Measurements from ENCODE around the gene MACROD1.

Gene MACROD1

DNA sequence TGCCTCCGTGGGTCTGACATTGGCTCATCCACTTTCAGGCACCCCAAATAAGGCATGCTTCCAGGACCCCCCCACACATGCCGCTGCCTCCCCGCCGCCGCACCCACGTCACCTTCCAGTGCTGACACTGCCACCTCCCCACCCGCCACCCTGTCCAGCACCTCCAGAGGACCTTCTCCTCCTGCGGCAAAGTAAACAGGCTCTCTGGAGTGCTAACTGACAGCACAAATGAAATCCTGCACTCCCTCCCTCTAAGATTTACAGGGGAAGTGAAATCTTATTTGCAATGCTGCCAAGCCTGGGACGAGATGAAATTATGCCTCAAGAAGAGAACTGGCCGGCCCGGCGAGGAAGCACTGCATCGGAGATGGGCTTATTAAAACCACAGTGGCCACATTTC lies 35.3 kb downstream of the MACROD1 start:
- no peak for DNase-seq (ENCODE audit: low read depth)

DNA sequence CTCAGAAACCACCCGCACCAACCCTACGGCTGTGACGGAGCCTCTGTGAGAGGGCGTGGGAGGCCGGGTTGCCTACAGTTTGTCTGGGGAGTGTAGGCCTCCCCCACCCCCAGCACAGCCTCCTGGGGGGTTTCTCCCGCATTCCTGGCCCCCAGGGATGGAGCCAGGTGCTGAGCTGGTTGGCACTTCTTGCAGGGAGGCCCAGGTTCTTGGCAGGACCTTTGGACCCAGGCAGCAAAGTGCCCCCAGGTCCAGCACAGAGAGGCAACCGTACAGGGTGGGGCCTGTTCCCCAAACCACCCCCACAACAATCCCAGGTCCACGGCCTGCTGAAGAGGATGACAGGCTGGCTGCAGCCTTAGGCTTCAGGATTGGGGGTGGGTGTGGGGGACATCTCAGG lies 36.5 kb downstream of the MACROD1 start:
- no peak for DNase-seq (ENCODE audit: low read depth)

DNA sequence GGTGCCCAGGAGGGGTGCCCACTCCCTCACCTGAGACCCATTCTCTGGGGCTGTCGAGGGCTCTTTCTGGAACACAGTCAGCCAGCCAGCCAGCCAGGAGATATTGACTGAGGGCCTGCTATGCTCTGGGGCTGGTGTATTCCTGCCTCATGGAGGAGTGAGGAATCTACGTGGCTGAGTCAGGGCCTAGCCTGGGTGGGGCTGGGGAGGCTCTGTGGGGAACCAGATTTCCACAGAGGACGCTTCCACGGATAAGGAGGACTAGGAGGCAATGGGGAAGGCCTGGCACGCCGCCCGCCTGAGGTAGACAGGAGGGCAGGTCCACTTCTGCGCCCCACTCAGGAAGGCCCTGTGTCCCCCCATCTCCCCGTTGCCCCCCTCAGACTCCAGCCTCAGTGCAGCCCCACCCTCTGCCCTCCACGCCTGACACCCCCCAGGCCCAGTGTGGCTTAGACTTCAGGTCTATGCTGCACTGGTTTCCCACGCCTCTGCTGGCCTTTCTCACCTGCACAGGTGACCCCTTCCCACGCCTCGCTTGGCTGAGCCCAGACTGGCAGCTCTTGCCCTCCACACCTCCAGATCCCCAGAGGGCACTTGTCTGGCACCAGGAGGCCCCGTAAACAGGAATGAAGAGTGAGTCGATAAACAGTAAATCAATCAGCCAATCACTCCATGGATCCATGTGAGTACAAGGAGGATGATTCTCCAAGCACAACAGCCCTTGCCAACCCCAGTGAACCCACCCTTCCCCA lies 37.5 kb downstream of the MACROD1 start:
- no peak for DNase-seq (ENCODE audit: low read depth)

DNA sequence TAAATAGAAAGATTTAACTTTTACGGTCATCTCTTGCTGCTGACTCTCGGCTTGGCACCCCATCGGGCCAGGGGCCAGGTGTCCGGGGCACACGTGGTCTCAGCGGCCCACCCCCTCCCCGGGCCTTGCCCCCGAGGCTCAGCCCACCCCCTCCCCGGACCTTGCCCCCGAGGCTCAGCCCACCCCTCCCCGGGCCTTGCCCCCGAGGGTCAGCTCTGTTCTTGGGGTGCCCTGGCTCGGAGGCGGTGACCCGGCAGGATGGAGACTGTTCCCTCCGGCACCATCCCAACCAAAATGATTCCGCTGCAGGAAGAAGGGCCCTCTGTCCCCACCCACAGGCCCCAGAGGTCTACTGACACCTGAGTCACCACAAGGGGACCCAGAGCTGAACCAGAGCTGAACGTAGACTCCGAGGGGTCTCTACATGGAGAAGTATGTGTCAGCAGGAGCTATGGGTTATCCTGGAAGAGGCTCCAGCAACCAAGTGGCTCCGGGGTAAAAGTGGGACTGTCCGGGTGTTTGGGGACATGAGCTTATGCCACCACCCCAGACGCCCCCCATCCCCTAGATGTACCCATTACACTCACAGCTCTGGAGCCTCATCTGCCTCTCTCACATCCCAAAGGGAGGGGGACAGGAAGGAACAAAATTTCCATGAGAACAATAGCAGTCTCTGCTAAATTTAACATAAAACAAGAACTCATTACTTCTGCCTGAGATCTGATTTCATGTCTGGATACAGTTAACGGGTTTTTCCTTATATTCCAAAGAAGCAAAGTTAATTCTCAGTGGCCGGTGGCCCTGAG lies 38.4 kb downstream of the MACROD1 start:
- no peak for DNase-seq (ENCODE audit: low read depth)

DNA sequence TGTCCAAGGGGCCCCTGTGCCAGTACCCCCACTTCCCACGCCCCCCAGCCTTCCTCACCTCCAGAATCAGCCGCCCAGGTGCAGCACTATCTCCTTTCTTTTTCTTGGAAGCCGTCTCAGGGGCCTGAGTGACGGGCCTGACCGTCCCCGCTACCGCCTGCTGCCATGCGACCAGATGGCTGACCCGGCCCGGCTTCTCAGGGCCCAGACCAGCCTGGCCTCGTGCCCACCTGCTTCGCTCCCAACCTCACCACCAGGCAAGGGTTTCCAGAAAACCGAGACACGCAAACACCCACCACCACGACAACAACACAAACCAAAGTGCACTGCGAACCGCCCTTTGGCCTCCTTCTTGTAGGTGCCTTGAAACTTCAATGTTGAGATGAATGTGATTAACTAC lies 39.1 kb downstream of the MACROD1 start:
- no peak for DNase-seq (ENCODE audit: low read depth)

DNA sequence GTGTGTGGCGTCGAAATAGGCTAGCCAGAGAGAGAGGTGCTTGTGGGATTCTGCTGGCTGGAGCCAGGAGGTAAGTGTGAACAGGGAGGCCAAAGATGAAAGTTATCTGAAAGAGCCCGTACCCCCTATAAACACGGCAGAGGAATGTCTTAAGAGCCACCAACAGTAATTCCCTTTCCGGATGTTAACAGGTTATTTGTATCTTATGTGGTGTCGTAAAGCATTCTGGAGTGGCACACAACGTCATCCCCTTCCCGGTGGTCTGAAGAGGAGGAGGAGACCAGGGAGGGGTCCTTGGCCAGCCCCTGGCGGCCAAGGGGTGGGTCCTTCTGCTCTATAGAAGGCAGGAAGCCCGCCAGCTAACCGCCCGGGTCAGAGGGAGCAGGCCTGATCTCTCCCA lies 39.5 kb downstream of the MACROD1 start:
- DNase-seq (ENCODE audit: low read depth), result no peak

DNA sequence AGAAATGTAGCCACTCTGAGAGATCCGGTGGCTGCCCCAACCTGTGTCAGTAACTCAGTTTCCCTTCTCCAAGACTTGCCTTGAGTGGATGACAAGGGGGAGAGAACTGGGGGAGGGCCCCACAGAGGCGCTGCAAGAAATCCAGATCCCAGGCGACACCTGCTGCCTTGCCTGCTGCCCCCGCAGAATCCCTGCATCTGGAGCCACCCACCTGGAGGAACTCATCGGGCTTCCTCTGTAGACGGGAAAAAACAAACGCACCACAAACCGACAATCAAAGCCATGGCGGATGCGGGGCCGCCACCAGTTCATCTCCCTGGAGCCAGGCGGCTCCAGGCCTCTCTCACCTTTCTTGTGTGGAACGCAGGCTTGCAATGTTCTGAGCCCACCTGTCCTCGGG lies 40.2 kb downstream of the MACROD1 start:
- DNase-seq (ENCODE audit: low read depth), result no peak

DNA sequence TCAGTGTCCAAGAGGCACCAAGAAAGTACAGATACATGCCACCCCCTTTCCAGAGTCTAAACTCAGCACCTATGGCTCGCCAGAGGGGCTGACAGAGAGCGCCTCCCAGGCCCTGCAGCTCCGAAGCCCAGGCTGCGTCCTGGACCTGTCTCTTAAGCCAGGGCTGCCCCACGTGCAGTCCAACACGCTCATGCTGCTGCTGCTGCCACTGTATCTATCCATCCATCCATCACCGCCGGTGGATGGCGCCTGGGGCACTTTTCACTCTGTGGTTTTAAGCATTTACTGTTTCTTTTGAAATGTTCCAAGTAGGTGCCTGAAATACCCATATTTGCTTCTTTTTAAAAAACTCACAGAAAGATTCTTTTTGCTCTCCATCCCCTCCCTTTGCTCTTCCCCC lies 41.8 kb downstream of the MACROD1 start:
- DNase-seq (ENCODE audit: low read depth), result no peak

DNA sequence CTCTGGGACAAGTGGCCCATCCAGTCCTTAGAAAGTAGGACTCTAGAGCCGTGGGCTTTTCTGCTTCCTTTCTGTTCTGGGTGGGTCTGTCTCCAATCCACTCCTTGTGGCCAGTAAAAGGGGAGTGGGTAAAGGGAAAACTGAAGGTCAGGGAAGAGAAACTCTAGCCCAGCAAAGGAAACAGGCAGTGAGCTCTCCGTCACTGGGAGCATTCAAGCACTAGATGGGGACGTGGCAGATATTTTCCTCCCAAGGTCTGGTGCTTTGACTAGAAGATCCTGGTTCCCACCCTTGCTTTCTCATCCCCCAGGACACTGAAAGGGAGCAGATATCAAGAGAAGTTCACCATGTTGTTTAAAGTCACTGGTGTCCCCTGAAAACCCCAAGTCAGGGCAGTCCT lies 42.2 kb downstream of the MACROD1 start:
- DNase-seq (ENCODE audit: low read depth), result no peak

DNA sequence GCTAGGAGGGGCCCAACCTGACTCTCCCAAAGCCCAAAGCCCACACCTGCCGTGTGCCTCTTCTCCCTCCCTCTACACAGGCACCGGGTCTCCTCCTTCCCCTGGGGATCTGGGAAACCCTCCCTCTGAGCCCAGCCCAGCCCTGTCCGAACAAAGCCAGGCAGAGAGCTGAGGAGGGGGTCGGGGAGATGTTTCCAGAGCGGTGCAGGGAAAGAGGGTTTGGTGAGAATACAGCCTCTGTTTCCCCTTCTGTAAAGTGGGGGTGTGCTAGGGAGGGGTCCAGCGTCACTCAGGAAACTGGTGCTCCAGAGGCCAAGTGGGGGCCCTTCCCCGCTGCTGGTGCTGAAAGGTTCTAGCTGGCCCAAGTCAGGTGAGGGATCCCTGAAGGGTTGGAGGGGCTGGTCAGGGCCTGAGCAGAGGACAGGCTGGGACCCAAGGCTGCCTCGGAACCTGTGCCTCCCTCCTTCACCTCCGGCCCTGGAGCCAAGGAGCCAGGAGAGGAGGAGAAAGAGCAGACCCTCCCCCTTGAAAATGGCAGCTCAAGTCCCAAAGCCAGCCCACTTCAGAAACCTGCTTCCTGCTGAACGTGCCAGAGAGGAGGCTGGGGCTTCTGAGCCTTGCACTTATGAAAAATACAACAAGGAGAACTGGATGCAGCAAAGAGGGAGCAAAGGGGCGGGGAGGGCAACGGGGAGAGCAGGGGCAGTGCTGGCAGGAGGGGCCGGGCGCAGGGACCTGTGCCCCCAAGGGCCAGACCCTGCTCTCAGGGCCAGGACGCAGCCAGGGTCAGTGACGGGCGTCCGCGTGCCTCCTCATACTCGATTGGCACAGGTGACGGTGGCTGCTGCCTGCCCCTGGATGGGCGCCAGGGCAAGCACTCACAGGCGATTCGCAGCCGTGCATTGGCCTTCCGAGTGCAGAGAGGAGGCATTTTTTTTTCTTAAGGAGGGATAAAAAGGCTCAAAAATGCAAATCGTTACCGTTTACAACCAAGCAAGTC lies 43.2 kb downstream of the MACROD1 start:
- no peak for DNase-seq (ENCODE audit: low read depth)

DNA sequence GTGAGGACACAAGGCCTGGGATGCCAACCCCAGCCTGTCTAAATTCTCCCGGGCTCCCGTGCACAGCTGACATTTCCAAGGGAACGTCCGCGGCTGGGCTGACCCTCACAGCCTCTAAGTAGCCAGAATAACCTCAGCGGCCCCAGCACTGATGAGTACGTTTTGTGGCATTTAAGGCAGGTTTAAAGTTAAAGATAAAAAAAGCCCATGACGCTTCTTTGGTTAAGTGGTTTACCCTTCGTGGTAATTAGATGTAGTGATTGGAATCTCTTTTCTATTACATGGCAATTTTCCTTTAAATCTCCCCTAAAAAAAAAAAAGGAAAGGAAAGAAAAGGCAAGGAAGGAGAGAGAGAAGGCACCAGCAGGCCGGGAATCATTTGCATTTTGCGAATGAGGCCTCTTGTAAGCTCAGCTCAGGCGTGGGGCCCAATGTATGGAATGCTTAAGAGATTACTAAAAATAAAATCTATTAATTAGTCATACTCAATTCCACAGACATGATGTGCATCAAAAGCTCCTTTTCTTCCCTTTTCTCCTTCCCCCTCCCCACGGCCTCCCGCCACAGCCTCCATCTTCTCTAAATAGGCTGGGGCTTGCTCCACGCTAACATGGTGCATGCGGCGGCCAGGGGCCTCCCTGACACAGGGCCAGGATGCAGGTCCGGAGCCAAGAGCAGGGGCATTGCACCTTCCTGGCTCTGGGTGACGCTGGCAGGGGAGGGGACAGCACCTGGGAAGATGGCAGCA lies 44.1 kb downstream of the MACROD1 start:
- DNase-seq (ENCODE audit: low read depth), result peak; percentile 71

DNA sequence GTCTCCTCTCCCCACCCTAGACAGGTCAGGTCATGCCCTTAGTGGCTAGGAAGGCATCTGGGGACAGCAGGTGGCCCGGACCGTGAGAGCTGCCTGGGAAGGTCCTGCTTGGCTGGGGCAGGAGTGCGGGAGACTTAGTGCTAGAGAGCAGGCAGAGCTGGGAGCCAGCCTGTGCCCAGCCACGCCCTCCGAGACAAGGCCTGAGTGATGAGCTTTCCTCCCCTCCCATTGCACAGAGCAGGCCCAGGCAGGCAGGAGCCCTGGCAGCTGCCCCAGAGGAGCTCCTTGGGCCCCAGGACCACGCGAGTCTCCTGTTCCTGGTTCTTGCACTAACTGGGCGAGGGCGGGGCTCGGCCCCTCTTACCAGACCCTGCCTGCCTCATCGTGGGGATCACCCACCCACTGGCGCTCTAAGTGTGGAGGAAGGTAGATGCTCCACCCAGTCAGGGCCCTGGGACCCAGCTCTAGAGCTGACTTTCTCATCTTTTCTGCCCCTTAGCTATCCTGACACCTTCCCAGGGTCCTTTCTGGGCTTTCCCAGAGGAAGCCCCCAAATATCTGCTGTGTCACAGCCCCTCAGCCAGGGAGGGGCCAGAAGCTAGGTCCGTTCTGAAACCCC lies 44.9 kb downstream of the MACROD1 start:
- DNase-seq (ENCODE audit: low read depth), result no peak

DNA sequence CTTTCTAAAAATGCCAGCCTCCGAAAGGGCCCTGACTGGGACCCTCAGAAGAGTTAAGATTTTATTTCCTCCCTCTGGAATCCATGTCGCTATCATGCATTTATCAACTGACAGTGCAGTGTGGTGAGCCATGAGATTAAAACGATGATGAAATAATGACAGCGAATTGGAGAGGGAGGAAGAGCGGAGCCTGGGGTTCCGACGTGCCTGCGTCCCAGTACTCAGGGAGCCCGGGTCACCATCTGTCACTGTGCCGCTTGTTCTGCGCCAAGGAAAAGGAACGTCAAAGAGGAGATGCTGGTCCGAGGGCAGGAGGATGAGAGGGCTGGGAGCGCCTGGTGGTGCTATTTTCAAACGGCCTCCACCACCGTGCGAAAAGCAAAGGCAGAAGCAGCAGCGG lies 46.2 kb downstream of the MACROD1 start:
- no peak for DNase-seq (ENCODE audit: low read depth)

DNA sequence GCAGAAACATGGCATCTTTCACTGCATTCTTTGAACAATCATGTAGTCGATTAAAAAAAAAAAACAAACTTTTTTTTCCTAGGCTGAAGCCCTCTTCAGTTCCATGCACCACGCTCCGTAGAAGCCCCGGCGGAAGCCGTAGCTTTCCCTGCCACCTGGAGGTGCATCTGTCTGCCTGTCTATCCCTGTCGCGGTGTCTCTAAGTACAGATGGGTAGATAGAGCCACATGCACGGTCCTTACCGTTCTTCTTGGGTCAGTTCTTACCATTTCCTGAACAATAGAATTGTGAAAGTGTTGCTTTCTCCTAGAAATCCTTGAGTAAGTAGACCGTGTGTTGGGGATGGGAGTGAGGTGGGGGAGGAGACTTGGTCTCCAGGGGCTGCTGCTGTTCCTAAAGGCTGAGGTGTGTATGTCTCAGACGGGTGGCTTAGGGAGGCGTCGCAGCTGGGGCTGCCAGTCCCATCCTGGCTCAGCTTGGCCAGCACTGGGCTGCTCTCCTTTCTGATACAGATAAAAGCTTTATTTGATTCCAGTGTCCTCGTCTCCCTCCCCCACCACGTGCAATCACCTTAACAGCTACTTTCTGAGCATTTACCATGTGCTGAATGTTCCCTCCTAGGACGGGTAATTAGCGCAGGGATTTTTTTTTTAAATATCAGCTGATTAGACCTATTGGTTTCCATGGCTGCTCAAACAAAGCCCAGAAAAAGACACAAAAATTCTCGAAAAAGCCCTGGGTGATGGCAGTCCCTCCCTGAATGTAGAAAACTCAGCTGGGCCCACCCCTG lies 46.8 kb downstream of the MACROD1 start:
- DNase-seq (ENCODE audit: low read depth), result no peak

DNA sequence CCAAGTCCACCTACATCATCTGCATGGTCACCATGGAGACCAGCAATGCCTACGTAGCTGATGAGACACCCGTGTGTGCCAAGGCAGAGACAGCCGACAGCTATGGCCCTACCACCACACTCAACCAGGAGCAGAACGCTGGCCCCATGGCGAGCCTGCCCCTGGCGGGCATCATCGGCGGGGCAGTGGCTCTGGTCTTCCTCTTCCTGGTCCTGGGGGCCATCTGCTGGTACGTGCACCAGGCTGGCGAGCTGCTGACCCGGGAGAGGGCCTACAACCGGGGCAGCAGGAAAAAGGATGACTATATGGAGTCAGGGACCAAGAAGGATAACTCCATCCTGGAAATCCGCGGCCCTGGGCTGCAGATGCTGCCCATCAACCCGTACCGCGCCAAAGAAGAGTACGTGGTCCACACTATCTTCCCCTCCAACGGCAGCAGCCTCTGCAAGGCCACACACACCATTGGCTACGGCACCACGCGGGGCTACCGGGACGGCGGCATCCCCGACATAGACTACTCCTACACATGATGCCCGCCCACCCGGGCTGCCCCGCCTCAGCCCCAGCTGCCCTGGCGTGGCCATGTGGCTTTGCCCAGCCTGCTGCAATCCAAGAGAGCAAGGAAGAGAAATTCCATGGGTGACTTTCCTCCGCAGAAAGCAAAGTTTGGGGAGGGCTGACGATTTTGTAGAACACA lies 48.0 kb downstream of the MACROD1 start:
- DNase-seq (ENCODE audit: low read depth), result no peak

DNA sequence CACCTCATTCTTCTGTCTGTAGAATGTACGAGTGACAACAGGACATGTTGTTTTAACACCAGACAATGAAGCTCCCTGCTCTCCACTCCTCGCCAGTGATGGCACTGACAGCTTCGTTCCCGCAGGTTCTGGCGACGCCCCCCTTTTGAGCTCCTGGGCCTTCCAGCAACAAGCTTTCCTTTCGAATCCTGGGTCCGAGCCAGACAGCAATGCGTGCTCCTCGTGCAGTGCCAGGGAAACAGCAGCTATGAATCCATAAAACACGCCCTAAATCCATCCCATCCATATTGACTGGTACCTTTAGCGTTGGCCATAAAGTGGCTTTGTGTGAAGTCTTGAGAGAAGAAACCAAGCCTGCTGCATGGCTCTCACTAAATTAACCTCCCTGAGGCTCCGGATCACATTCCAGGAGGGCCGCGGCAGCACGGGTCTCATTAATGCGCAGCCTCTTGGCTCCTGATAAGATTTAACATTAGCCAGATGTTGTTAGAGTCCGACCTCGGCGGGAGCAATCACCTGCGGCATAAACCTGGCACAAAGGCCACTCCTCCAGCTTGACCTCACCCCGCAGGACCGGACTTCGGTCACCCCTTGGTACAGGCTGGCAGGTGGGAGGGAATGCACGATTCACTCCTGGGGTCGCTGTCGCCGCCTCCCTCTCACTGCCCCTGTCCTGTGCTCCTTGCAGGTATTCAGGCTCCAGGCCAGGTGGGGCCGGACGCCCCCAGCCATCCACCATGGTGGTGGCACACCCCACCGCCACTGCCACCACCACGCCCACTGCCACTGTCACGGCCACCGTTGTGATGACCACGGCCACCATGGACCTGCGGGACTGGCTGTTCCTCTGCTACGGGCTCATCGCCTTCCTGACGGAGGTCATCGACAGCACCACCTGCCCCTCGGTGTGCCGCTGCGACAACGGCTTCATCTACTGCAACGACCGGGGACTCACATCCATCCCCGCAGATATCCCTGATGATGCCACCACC lies 50.1 kb downstream of the MACROD1 start:
- no peak for DNase-seq (ENCODE audit: low read depth)

DNA sequence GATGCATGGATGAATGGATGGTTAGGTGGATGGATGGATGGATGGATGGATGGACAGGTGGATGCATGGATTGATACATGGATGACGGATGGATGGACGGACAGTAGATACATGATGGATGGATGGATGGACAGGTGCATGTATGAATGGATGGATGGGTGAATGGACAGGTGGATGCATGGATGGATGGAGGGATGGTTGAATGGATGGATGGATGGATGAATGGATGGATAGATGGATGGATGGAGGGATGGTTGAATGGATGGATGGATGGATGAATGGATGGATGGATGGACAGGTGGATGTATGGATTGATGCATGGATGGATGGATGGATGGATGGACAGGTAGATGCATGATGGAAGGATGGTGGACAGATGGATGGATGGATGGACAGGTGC lies 51.7 kb downstream of the MACROD1 start:
- DNase-seq (ENCODE audit: low read depth), result no peak

DNA sequence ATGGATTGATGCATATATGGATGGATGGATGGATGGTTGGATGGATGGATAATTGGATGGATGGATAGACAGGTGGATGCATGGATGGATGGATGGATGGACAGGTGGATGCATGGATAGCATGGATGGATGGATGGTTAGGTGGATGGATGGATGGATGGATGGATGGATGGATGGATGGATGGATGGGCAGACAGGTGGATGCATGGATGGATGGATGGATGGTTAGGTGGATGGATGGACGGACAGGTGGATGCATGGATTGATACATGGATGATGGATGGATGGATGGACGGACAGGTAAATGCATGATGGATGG lies 52.5 kb downstream of the MACROD1 start:
- DNase-seq (ENCODE audit: low read depth), result no peak
